Brain microvascular endothelial cell (primary cell): ENCODE results near the gene FUS.
"Not testable (repeated sequence)": the region's sequence is repeated elsewhere in the genome, so short reads cannot be mapped to it uniquely, and the experiment has no call there.

Source experiments
- DNase-seq: peaks from one replicate; pipeline ENCODE4 v3.0.0-alpha.2; 2020
- H3K27ac ChIP-seq: fragments of 250-450 bp; sonication (Bioruptor Pico); 2 replicates; pipeline ENCODE4 v1.5.1; 2020; ENCODE audit warnings: mild to moderate bottlenecking, moderate library complexity
- H3K27me3 ChIP-seq: fragments of 250-450 bp; sonication (Bioruptor Pico); replicated peaks from 2 replicates; pipeline ENCODE4 v1.5.1; 2020; ENCODE audit warnings: mild to moderate bottlenecking
- H3K36me3 ChIP-seq: fragments of 250-450 bp; sonication (Bioruptor Pico); replicated peaks from 2 replicates; pipeline ENCODE4 v1.5.1; 2020; ENCODE audit warnings: mild to moderate bottlenecking
- H3K4me3 ChIP-seq: 2 replicates; pipeline ENCODE4 v1.5.1; 2011; ENCODE audit warnings: low read depth, mild to moderate bottlenecking, control low read depth, low read length, moderate library complexity
- in situ Hi-C: cut with HindIII; loops from 2 replicates; pipeline ENCODE4 v1.10.0; 2017; ENCODE audit warnings: low sequenced_read_pairs, low pct_ligation_motif_present
- TF ChIP-seq, protein P1 (sequence below): IDR thresholded peaks from 2 replicates; pipeline ENCODE4 v1.5.1; 2011; ENCODE audit warnings: low read depth, mild to moderate bottlenecking, moderate library complexity, low read length, control low read depth, inconsistent platforms; ENCODE audit errors: missing control alignments

The FUS gene

DNA sequence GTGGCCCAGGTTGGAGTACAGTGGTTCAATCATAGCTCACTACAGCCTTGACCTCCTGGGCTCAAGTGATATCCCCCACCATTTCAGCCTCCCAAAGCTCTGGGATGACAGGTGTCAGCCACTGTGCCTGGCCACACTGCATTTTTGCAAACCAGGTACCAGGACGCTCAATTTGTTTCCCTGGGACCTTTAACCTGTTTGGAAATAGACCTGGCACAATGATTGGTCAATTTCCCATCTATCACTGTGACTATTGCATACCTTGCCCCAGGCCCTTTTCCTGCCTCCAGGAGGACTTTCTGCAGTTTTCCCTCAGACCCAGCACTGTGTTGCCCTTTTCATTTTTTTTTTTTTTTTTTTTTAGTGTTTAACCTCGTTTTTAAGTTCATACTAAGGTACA lies 11.1 kb upstream of the FUS start:
- in situ Hi-C loops, result no loop called here
- Histone ChIP-seq H3K27ac (no peak overlapping the region), H3K27me3 (no peaks in the 10 kb centered on the region), H3K4me3 (no peak overlapping the region), H3K36me3 (no peaks in the 10 kb centered on the region)
- no peak for DNase-seq
- TF ChIP-seq, protein P1, sequence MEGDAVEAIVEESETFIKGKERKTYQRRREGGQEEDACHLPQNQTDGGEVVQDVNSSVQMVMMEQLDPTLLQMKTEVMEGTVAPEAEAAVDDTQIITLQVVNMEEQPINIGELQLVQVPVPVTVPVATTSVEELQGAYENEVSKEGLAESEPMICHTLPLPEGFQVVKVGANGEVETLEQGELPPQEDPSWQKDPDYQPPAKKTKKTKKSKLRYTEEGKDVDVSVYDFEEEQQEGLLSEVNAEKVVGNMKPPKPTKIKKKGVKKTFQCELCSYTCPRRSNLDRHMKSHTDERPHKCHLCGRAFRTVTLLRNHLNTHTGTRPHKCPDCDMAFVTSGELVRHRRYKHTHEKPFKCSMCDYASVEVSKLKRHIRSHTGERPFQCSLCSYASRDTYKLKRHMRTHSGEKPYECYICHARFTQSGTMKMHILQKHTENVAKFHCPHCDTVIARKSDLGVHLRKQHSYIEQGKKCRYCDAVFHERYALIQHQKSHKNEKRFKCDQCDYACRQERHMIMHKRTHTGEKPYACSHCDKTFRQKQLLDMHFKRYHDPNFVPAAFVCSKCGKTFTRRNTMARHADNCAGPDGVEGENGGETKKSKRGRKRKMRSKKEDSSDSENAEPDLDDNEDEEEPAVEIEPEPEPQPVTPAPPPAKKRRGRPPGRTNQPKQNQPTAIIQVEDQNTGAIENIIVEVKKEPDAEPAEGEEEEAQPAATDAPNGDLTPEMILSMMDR, result no peak

DNA sequence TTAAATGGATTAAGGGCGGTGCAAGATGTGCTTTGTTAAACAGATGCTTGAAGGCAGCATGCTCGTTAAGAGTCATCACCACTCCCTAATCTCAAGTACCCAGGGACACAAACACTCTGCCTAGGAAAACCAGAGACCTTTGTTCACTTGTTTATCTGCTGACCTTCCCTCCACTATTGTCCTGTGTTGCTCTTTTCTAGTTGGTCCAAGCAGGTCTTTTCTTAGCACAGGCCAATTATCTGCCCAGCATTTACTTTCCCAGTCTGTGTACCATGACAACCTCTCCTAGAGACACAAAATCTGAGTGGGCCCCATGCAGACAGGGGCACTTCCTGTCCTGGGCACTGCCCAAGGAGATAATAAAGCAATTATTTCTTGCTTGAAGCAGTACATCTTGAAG lies 9.9 kb upstream of the FUS start:
- H3K27ac ChIP-seq, H3K4me3 ChIP-seq, DNase-seq, in situ Hi-C loops, H3K36me3 ChIP-seq, H3K27me3 ChIP-seq: not testable (repeated sequence)

DNA sequence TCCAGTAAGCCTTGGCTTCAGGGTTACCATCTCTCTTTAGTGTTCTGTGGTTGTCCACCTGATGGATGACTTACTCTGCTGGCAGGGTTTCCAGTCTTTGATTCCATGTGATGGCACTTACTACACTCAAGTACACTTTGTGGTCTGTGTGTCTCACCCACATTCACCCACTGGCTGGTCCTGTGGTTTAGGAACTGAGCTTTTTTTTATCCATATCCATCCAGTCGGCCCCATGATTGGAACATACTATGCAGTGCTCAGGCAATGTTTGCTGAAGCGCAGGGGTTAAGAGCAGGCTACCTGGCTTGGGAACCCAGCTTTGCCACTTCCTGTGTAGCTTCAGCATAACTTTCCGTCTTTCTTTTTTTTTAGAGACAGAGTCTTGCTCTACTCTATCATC lies 2.8 kb upstream of the FUS start:
- no peak for DNase-seq
- Histone ChIP-seq H3K4me3 (no peak overlapping the region), H3K27ac (no peak overlapping the region), H3K27me3 (no peaks in the 10 kb centered on the region), H3K36me3 (peaks cover 10% of the 10 kb centered on the region)
- in situ Hi-C loops, result loop anchor here (25.0 kb wide), 1 partner anchor 285 kb away; the partner anchor contains the start of genes ARMC5 and TGFB1I1
- TF ChIP-seq, protein P1, result no peak

DNA sequence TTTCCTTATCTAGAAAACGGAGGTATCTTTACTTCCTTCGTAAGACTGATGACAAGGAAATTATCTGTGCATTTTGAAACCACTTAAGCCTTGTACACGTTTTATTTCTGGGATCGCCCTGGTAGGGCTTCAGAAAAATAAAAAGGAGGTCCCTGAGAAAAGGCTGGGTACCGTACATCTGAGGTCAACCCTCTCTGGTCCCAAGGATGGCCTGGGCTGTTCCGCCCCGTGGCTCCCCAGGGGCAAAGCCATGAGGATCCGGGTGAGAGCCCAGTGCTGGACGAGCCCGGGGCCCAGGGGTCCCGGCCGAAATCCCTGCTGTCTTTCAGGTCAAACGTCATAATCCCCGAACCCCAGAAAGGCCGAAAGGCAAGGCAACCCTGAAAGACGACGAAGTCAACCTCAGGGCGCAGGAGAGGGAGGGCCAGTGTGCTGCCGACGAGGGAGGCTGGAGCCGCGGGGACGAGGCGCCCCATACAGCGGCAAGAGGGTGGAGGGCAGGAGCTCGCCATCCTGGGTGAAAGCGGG lies 656 bp upstream of the FUS start:
- Histone ChIP-seq H3K36me3 (peaks cover 27% of the 10 kb centered on the region), H3K4me3 (peak overlapping the region; percentile 97), H3K27me3 (no peaks in the 10 kb centered on the region), H3K27ac (peak overlapping the region; percentile 99)
- in situ Hi-C loops, result loop anchor here (25.0 kb wide), 1 partner anchor 283 kb away; the partner anchor contains the start of genes ARMC5 and TGFB1I1
- no peak for DNase-seq
- TF ChIP-seq, protein P1, result no peak

GRCh38 chr16:31181102-31181830 lies 1.3 kb downstream of the FUS start:
- TF ChIP-seq, protein P1, result no peak
- Histone ChIP-seq H3K4me3 (peak overlapping the region; percentile 97), H3K27me3 (no peaks in the 10 kb centered on the region), H3K36me3 (peaks cover 46% of the 10 kb centered on the region), H3K27ac (peak overlapping the region; percentile 99)
- in situ Hi-C loops, result loop anchor here (25.0 kb wide), 1 partner anchor 281 kb away; the partner anchor contains the start of genes ARMC5 and TGFB1I1
- no peak for DNase-seq

- in situ Hi-C loops, result loop anchor here (25.0 kb wide), 1 partner anchor 280 kb away; the partner anchor contains the start of genes ARMC5 and TGFB1I1
- TF ChIP-seq, protein P1, result no peak
- no peak overlapping the region for H3K27ac ChIP-seq
- peak overlapping the region; percentile 97 for H3K4me3 ChIP-seq
- DNase-seq, result no peak
- peaks cover 57% of the 10 kb centered on the region for H3K36me3 ChIP-seq
- H3K27me3 ChIP-seq, result no peaks in the 10 kb centered on the region
These were observed 2.5 kb downstream of the FUS start for GRCh38 chr16:31182391-31182790.
